Tibial nerve (tissue), 4 donors: ENCODE results near the gene CHST15.

ENCODE experiments used
- CTCF ChIP-seq, 5 experiments: fragments of 200-600 bp in 3 of 5; fragments of 450-650 bp in 2 of 5; sonication (generic) in 3 of 5; IDR thresholded peaks; one replicate each; pipeline ENCODE4 v1.5.1; 2016 to 2019; ENCODE audit warnings: antibody characterized with exemption in 5 of 5, mild to moderate bottlenecking in 3 of 5, moderate library complexity in 2 of 5
- EP300 ChIP-seq, 2 donors: sonication (generic); formaldehyde crosslinking; IDR thresholded peaks; one replicate each; pipeline ENCODE4 v1.6.1; 2017; ENCODE audit warnings: antibody characterized with exemption in 2 of 2, mild to moderate bottlenecking in 1 of 2
- POLR2A ChIP-seq, 2 donors: fragments of 450-650 bp; IDR thresholded peaks; one replicate each; pipeline ENCODE4 v1.6.1; 2017; ENCODE audit warnings: antibody characterized with exemption in 2 of 2, mild to moderate bottlenecking in 2 of 2, moderate library complexity in 2 of 2

GRCh38 chr10:124019886-124020797 lies 73.3 kb downstream of the CHST15 start:
- TF ChIP-seq POLR2A (IDR thresholded peaks at IDR 0.05) (no peak), CTCF (IDR thresholded peaks at IDR 0.05) (no peak), EP300 (IDR thresholded peaks at IDR 0.05) (no peak)
